ENCODE data around the gene COG1.

GRCh38 chr17:73205459-73205961 lies 12.7 kb downstream of the COG1 start:
- no peak for TF ChIP-seq CTCF (IDR thresholded peaks at IDR 0.05)
- TF ChIP-seq POLR2A (IDR thresholded peaks at IDR 0.05), result no peak

Data from uterus (tissue), 2 donors.